Epithelial cell of esophagus (primary cell): ENCODE results near the gene FGD5.

Source experiments
- DNase-seq: peaks from one replicate; pipeline ENCODE4 v3.0.0; 2010; ENCODE audit warnings: low read depth
- H3K4me3 ChIP-seq: 2 replicates; pipeline ENCODE4 v1.5.1; 2011; ENCODE audit warnings: mild to moderate bottlenecking, low read length, control low read depth
- CTCF ChIP-seq: IDR thresholded peaks from 2 replicates; pipeline ENCODE4 v1.5.1; 2011; ENCODE audit warnings: low read depth, mild to moderate bottlenecking, low read length, control low read depth, inconsistent platforms; ENCODE audit not compliant: insufficient read depth; ENCODE audit errors: missing control alignments

The FGD5 gene

GRCh38 chr3:14880447-14881106 lies 61.8 kb downstream of the FGD5 start:
- no peak for TF ChIP-seq CTCF
- no peak for DNase-seq
- no peak overlapping the region for H3K4me3 ChIP-seq

GRCh38 chr3:14883226-14883625 lies 64.5 kb downstream of the FGD5 start:
- no peak overlapping the region for H3K4me3 ChIP-seq
- DNase-seq = no peak
- TF ChIP-seq CTCF = no peak

- no peak for TF ChIP-seq CTCF
- no peak for DNase-seq
- H3K4me3 ChIP-seq = no peak overlapping the region
Observed at GRCh38 chr3:14884665-14885064, 65.9 kb downstream of the FGD5 start.

GRCh38 chr3:14885307-14885706 lies 66.5 kb downstream of the FGD5 start:
- no peak for DNase-seq
- TF ChIP-seq CTCF = no peak
- no peak overlapping the region for H3K4me3 ChIP-seq

- no peak for DNase-seq
- no peak for TF ChIP-seq CTCF
- no peak overlapping the region for H3K4me3 ChIP-seq
Observed at GRCh38 chr3:14886101-14886500, 67.3 kb downstream of the FGD5 start.

GRCh38 chr3:14889205-14889604 lies 70.4 kb downstream of the FGD5 start:
- TF ChIP-seq CTCF = no peak
- no peak overlapping the region for H3K4me3 ChIP-seq
- no peak for DNase-seq

GRCh38 chr3:14889943-14890342 lies 71.2 kb downstream of the FGD5 start:
- no peak for TF ChIP-seq CTCF

More at GRCh38 chr3:14889943-14890342, 71.2 kb downstream of the FGD5 start:
- H3K4me3 ChIP-seq = no peak overlapping the region
- no peak for DNase-seq
